GM18868 (cell line): Measurements from ENCODE around the gene DDOST.
A peak's percentile ranks its signal among the peaks of the same experiment; 100 is the strongest.

ENCODE experiments used
- ATAC-seq: cut with Tn5 transposase; IDR thresholded peaks from one replicate; pipeline ENCODE4 v1.9.1; 2021; ENCODE audit warnings: mild to moderate bottlenecking, moderate library complexity; ENCODE audit not compliant: unreplicated experiment

Gene DDOST

DNA sequence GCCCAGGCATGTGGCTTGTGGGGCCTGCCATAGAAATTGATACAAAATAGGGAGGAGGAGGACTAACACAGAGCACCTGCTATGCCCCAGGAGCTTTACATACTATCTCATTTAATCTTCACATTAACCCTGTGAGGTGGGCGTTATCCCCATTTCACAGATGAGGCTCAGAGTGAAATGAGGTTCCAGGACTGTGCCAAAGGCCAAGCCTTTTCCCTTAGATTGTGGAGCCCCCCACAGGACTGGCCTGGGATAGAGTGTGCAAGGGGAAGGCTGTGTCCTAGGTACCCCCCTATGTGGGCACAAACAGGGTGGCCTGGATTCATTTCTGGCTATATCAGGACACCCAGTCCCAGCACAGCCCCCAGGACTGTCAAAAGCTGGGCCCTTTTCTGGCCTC lies 2.2 kb upstream of the DDOST start:
- ATAC-seq: no peak

- no peak for ATAC-seq
These were observed 924 bp upstream of the DDOST start for GRCh38 chr1:20662110-20662475.

DNA sequence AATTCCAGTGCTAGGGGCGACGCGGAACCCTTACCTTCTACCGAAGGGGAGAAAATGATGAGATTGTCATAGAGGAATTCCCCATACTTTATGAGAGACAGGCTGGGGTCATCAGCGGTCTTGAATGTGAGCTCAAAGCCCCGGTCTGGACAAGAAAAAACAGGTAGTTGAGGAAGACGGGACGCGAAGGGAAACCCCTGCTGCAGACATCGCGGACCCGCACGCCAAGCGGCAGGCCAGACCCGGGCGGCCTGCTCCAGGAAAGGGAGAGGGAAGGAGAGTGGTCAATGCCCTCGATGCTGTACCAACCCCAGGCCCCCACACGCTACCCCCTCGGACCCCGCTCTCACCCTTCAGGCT lies 342 bp downstream of the DDOST start:
- no peak for ATAC-seq

DNA sequence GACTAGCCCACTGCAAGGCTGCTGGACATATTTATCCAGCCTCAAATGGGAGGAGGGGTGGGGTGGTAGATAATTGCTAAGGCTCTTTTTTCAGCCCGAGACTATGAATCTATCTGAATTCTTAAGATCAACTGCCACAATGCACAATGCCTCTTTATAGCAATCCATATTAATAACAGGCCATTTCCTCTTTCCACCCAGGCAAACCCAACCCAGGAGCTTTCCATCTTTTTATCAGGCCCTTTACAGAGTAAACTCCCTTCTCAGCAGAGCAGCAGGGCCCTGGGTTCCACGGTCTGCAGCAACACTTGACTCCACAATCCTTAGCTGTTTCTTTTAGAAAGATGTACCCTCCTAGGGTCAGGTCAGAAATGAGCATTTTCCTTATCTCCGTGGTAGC lies 806 bp downstream of the DDOST start:
- no peak for ATAC-seq

DNA sequence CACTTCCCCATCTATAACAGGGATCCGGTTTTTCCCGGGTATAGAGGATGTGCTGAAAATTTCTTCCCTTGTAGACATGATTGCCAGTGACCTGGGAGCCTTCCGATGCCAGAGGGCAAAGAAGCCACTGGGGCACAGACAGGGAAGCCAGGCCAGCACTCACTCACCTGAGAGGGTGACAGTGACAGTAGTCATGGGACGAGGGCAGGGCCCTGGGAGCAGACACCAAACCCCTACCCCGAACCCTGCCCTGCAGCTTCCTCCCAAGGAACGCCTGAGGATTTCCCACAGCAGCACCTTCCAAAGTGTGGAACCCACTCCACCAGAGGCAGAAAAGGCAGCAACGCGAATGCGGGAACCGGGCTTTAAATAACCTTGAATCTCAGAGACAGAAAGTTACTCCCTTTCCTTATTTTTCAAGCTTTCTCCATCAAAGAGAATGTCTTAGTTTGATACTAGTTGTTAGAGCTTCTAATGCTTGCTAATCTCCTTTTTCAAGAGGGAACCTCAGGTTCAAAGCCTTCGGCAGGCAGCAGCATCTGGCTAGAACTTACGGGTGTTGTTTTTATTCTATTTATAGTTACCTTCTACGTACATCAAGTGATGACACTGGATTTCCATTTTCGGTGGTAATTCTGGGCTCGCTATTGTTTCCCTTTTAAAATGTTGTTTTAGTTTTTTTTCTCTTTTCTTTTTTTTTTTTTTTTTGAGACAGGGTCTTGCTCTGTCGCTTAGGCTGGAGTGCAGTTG lies 2.8 kb downstream of the DDOST start:
- ATAC-seq: no peak

DNA sequence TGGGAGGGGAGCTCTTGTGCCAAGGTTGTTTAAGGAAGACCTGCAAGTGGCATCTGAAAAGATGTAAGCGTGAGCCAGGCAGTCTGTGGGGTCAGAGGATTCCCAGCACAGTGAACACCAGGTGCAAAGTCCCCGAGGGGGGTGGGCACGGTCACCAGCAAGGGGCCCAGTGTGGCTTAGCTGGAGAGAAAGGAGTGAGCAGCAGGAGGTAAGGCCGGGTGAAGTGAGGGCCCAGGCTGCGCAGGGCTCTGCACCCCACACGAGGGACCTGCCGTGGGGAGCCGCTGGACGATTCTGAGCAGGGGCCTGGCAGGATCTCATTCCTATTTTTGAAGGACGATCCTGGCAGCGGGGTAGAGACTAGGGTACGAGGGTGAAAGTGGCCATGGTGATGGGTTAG lies 4.1 kb downstream of the DDOST start:
- ATAC-seq: no peak

GRCh38 chr1:20654104-20654690 lies 7.0 kb downstream of the DDOST start:
- no peak for ATAC-seq

DNA sequence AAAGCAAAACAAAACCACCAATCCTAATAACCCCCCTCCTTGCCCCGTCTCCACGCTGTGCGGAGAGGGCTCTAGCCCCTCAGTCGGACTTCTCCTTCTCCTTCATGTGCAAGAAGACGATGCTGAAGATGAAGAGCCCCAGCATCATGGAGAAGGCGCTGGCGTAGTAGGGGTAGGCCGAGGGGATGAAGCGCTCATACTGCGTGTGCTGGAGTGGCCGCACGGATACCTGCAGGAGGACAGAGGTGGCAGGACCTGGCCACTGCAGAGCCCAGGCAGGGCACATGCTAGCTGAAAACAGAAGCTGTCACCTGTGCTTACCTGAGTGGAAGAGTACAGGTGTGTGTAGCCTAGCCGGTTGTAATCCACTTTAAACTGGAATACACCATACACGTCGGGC lies 8.9 kb downstream of the DDOST start:
- ATAC-seq: no peak

DNA sequence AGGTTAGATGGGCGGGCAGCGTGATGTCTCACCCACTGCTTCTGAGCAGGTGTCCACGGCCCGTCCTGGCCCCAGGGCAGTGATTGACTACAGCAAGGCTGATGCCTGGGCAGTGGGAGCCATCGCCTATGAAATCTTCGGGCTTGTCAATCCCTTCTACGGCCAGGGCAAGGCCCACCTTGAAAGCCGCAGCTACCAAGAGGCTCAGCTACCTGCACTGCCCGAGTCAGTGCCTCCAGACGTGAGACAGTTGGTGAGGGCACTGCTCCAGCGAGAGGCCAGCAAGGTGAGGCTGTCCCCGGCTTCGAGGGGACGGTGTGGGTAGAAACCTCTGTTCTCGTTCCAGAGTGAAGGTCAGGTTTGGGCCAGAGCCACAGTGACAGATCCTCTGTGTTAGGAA lies 12.2 kb downstream of the DDOST start:
- ATAC-seq: no peak

DNA sequence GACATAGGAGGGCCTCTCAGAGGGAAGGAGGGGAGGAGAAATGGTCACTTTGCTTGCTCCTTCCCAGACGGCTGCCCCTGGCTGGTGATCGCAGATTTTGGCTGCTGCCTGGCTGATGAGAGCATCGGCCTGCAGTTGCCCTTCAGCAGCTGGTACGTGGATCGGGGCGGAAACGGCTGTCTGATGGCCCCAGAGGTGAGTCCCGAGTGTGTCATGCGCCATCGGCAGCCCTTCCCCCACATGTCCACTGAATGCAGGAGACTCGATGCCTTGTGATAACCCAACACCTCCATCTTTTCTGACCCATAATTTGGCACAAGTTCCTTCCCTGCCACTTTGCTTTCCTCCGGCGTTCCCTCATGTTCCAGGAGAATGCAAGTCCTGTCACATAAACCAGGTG lies 12.7 kb downstream of the DDOST start:
- no peak for ATAC-seq

DNA sequence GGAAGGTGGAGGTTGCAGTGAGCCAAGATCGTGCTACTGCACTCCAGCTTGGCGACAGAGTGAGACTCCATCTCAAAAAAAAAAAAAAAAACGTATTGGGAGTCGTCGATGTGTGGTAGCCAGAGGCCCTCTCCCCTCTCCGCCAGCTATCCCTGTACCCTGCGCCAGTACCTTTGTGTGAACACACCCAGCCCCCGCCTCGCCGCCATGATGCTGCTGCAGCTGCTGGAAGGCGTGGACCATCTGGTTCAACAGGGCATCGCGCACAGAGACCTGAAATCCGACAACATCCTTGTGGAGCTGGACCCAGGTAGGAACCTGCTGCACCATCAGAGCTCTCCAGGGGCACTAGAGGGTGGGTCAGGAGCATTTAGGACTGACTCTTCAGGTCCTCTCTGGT lies 15.8 kb downstream of the DDOST start:
- no peak for ATAC-seq

DNA sequence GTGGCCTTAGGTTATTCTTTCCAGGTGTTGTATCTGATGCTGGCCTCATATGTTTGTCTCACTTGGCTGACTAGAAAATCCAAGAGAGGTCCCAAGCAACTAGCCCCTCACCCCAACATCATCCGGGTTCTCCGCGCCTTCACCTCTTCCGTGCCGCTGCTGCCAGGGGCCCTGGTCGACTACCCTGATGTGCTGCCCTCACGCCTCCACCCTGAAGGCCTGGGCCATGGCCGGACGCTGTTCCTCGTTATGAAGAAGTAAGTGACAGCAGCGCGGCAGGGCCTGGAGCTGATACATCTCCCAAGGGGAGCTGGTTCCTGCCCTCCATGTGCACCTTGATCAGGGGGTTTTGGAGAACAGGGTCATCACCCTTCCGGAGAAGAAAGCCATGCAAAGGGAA lies 16.8 kb downstream of the DDOST start:
- ATAC-seq: no peak

- no peak for ATAC-seq
These were observed 18.1 kb downstream of the DDOST start for GRCh38 chr1:20643080-20643479.

DNA sequence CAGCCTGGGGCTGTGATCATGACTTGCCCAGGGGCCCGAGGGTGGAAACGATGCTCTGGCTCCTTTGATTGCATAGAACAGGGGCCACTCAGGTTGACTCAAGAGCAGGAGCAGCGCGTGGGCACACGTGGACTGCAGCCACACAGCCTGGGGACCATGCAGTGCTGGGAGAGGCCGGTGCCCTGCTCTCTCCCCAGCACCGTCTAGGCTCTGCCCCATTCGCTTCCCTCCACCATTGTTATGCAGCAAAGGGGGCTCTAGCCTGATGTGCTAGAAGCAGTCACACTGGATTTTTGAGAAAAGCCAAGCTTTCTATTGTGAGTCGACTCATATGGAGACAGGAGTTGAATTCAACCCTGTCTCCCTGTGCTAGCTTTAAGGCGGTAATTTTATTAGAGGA lies 19.2 kb downstream of the DDOST start:
- ATAC-seq: no peak

DNA sequence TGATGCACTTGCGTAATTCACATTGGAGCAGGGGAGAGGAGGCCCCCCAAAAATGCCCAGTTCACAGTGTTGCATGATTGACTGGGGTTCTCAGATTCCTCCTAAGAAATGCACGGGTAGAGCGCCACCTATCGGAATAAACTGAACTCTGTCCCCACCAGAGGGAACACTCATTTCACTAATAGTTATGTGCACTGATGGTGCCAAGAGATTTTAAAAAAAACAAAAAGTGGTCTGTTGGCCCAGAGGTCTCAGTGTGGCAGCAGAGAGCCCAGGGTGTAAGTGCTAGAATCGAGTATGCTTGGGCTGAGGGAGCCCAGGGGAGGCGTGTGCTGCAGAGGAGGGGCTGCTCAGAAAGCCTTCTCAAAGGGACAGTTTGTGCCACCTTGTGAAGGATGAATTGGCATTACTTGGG lies 21.0 kb downstream of the DDOST start:
- ATAC-seq: no peak

DNA sequence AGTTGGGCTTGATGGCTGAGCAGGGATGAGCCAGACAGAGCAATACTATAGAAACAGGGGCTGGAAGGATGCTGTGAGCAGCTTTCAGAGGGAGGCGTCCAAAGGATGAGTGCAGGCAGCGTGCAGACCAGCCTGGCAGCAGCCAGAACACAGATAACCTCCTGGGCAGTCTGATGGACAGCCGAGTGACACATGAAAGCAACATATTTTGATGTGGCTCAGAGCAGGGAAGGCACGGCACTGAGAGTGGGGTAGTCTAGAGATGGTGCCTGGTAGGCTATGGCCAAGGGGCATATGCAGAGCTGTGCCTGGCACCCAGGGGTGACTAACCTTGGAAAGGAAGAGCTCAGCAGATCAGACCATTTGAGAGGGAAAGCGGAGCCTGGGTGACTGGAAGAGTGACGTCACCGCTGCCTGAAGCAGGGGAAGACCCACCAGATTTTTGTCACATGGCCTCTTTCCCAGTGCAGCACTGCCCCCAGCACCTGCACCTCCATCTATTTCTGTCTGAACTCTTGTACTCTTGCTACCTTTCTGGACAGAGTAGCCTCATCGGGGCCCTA lies 24.3 kb downstream of the DDOST start:
- no peak for ATAC-seq

DNA sequence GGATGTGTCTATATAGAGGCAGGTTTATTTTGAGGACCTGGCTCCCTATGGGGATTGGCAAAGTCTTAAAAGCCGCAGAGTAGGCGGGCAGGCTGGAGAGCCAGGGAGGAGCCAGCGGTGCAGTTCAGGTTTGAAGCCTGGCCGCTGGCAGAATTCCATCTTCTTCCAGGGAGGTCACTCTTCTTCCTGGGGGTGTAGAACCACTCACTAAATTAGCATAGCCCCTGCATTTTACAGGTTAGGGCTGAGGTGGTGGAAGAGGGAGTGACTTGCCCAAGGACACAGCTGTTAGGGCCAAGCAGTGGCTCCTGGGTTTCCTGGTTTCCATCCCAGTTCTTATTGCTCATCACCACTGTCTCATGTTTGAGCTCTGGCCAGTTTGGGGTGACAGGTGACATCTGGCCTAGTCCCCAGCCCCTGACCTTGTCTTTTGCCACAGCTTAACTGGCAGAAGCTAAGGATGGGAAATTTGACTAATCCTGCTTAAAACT lies 26.5 kb downstream of the DDOST start:
- ATAC-seq: no peak

GRCh38 chr1:20634065-20634593 lies 27.0 kb downstream of the DDOST start:
- ATAC-seq: no peak

DNA sequence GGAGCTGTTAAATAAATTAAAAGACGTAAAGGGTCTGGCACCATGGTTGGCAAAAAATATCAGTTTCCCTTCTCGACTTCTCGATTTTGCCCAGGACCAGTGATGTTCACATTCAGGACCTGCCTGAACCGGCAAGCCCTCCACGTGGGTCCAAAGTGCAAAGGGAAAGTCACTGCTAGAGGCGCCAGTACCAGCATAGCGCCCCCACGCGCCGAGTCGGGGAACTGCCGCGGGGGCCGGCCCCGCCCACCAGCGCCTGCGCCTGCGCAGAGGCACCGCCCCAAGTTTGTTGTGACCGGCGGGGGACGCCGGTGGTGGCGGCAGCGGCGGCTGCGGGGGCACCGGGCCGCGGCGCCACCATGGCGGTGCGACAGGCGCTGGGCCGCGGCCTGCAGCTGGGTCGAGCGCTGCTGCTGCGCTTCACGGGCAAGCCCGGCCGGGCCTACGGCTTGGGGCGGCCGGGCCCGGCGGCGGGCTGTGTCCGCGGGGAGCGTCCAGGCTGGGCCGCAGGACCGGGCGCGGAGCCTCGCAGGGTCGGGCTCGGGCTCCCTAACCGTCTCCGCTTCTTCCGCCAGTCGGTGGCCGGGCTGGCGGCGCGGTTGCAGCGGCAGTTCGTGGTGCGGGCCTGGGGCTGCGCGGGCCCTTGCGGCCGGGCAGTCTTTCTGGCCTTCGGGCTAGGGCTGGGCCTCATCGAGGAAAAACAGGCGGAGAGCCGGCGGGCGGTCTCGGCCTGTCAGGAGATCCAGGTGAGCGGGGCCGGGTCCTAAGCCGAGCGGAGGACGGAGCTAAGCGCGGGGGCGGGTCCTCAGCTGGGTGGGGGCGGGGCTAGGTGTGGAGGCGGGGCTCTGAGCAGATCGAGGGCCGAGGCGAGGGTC lies 27.7 kb downstream of the DDOST start, which contains the start of gene PINK1:
Gene PINK1 (plus strand): TSS at position 269 of the 875 bp plus-strand sequence. CDS start 91 bp downstream, at position 360.
- peak; percentile 59 for ATAC-seq

GRCh38 chr1:20632386-20632785 lies 28.8 kb downstream of the DDOST start:
- ATAC-seq: no peak

DNA sequence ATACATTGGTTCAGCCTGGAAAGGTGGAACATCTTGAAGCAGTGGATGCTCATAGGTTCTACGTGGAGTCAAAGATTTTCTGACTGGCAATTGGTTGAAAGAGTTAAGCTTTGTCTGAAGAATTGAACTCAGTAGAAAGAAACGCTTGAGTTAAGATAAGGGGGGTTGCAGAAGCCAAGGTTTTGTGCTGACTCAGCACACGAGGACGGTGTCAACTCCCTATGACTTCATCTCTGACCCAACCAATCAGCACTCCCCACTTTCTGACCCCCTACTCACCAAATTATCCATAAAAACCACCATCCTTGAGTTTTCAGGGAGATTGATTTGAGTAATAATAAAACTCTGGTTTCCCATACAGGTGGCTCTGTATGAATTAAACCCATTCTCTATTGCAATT lies 30.4 kb downstream of the DDOST start:
- ATAC-seq: no peak
